K562 (cell line): ENCODE measurements around the gene KDM2B. TPM values are rescaled to one million over a fixed set of nuclear protein-coding genes. Genes with fewer than 3 reads are reported as not detected.
A peak's percentile ranks its signal among the peaks of the same experiment; 100 is the strongest.

ENCODE experiments used
- ATF4 ChIP-seq: fragments of 450-650 bp; formaldehyde crosslinking; IDR thresholded peaks from 2 replicates; pipeline ENCODE4 v1.4.0; 2022; ENCODE audit warnings: mild to moderate bottlenecking, moderate library complexity
- CEBPG ChIP-seq, 3 experiments: fragments of 200-800 bp in 1 of 3; sonication (Bioruptor generic) in 1 of 3; sonication (generic) in 1 of 3; formaldehyde crosslinking in 1 of 3; IDR thresholded peaks in 2 of 3; conservative IDR thresholded peaks in 1 of 3; 2 replicates each; pipeline versions ENCODE4 v1.6.1 to v1.8.0; 2016 to 2022; ENCODE audit warnings: missing compliant biosample characterization in 2 of 3, missing genetic modification characterization in 2 of 3, mild to moderate bottlenecking in 1 of 3, missing genetic modification reagents in 1 of 3
- HBP1 ChIP-seq: fragments of 450-650 bp; formaldehyde crosslinking; IDR thresholded peaks from 2 replicates; pipeline ENCODE4 v1.4.0; 2022; ENCODE audit warnings: missing genetic modification characterization
- HDAC2 ChIP-seq: fragments of 450-650 bp; IDR thresholded peaks from 2 replicates; pipeline ENCODE4 v1.6.1; 2016; ENCODE audit warnings: mild to moderate bottlenecking
- IRF2 ChIP-seq: sonication (generic); formaldehyde crosslinking; IDR thresholded peaks from 2 replicates; pipeline ENCODE4 v1.8.1; 2022; ENCODE audit warnings: mild to moderate bottlenecking, missing genetic modification reagents
- MNT ChIP-seq, 2 experiments: fragments of 450-650 bp; conservative IDR thresholded peaks; 2 replicates each; pipeline ENCODE4 v1.6.1; 2017; ENCODE audit warnings: mild to moderate bottlenecking in 2 of 2, moderate library complexity in 2 of 2
- NFE2 ChIP-seq: IDR thresholded peaks from 2 replicates; pipeline ENCODE4 v1.6.1; 2014; ENCODE audit warnings: antibody characterized with exemption, low read depth
- ZBTB40 ChIP-seq, 2 experiments: fragments of 450-650 bp in 1 of 2; sonication (generic) in 1 of 2; formaldehyde crosslinking in 1 of 2; IDR thresholded peaks; 2 replicates each; pipeline versions ENCODE4 v1.7.1 to v1.9.0; 2016 to 2022; ENCODE audit warnings: inconsistent platforms in 1 of 2, mild to moderate bottlenecking in 1 of 2, missing genetic modification reagents in 1 of 2
- polyA plus RNA-seq, 8 experiments: library from polyadenylated mRNA; depleted of rRNA in 4 of 8; stranded (reverse) in 5 of 8; unstranded in 3 of 8; fragments of >200 nt; fragmentation: Nextera tagmentation in 2 of 8; fragmentation: Illumina TruSeq in 1 of 8; extraction: Ambion mirVana in 2 of 8; extraction: Trizol in 1 of 8; gene quantifications; 2 replicates each; pipeline versions ENCODE4 v1.2.1 to v1.2.3, GENCODE V29; 2011 to 2014; ENCODE audit warnings: inconsistent platforms in 1 of 8, missing spikeins in 1 of 8
- total RNA-seq, 7 experiments: library from RNA; depleted of rRNA in 6 of 7; stranded (reverse); fragments of >200 nt in 6 of 7; fragmentation: Illumina TruSeq in 2 of 7; extraction: Trizol in 2 of 7; gene quantifications; 2 replicates each; pipeline versions ENCODE4 v1.2.1 to v1.2.3, GENCODE V29; 2011 to 2021; ENCODE audit warnings: low replicate concordance in 1 of 7
- TF ChIP-seq, protein P1 (sequence below): fragments of 450-650 bp; IDR thresholded peaks from 2 replicates; pipeline ENCODE4 v1.6.1; 2016; ENCODE audit warnings: antibody characterized with exemption

The KDM2B gene
- total and polyA plus RNA-seq, 9 of the 15 experiments (the other 6 are each of a cell fraction or from before 2014, with no cell fraction given), result 7.4 to 50.5 (median 22.5) TPM

GRCh38 chr12:121465921-121466793 is 114.7 kb downstream of the KDM2B start (continued):
- TF ChIP-seq ZBTB40 (IDR thresholded peaks at IDR 0.05) (peak; percentile 45; the same call in 1 of the 2 replicates), ZBTB40 (CRISPR knock-in tag; IDR thresholded peaks at IDR 0.05) (no peak), HBP1 (CRISPR knock-in tag) (no peak), ATF4 (CRISPR knock-in tag) (no peak), HDAC2 (no peak), IRF2 (CRISPR knock-in tag) (no peak), MNT (conservative IDR thresholded peaks at IDR 0.05) (no peak), CEBPG (CRISPR knock-in tag; IDR thresholded peaks at IDR 0.05) (no peak), CEBPG (tag; conservative IDR thresholded peaks at IDR 0.05 in 1 of 2, IDR thresholded peaks at IDR 0.05 in 1 of 2) (no peak), NFE2 (0 out of 2 replicates have a peak, but pooled peaks have one; percentile 23)
- TF ChIP-seq, protein P1, sequence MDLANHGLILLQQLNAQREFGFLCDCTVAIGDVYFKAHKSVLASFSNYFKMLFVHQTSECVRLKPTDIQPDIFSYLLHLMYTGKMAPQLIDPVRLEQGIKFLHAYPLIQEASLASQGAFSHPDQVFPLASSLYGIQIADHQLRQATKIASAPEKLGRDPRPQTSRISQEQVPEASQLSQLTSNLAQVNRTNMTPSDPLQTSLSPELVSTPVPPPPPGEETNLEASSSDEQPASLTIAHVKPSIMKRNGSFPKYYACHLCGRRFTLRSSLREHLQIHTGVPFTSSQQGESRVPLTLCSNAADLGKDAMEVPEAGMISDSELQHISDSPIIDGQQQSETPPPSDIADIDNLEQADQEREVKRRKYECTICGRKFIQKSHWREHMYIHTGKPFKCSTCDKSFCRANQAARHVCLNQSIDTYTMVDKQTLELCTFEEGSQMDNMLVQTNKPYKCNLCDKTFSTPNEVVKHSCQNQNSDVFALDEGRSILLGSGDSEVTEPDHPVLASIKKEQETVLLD, result 0 out of 2 replicates have a peak, but pooled peaks have one; percentile 15
